OCI-LY7 (cell line): Measurements from ENCODE around the gene PPP1R14C. TPM values are rescaled to one million over a fixed set of nuclear protein-coding genes. Genes with fewer than 3 reads are reported as not detected.

Source experiments
- BruUV-seq: library from RNA; stranded (reverse); fragments of 400-500 nt; replicated peaks from 2 replicates; lab custom pipeline; 2021; lab: Mats Ljungman, UMichigan
- CTCF ChIA-PET: fragments of 300-600 bp; sonication (Branson Sonifier 250); formaldehyde crosslinking; loops from one replicate; lab custom pipeline; 2022; ENCODE audit warnings: antibody characterized with exemption; ENCODE audit not compliant: unreplicated experiment; lab: Charles Lee
- POLR2A ChIA-PET: fragments of 300-600 bp; sonication (Branson Sonifier 250); formaldehyde crosslinking; loops from one replicate; lab custom pipeline; 2022; ENCODE audit warnings: antibody characterized with exemption; lab: Charles Lee
- DNase-seq: peaks from one replicate; pipeline ENCODE4 v3.0.0-alpha.2; 2015; ENCODE audit warnings: low spot score
- H2AFZ ChIP-seq: fragments of 200-600 bp; sonication (generic), shearing (Covaris generic); 2 replicates; pipeline ENCODE4 v1.6.1; 2014; ENCODE audit warnings: mild to moderate bottlenecking, antibody characterized with exemption, low read length, moderate library complexity
- H3K27ac ChIP-seq: fragments of 200-600 bp; sonication (generic); 2 replicates; pipeline ENCODE4 v1.5.1; 2014; ENCODE audit warnings: mixed run types, low read depth, mild to moderate bottlenecking, moderate library complexity, low read length, inconsistent platforms; ENCODE audit not compliant: poor library complexity, severe bottlenecking
- H3K36me3 ChIP-seq: fragments of 200-600 bp; sonication (generic); 2 replicates; pipeline ENCODE4 v1.6.1; 2014; ENCODE audit warnings: mild to moderate bottlenecking, antibody characterized with exemption, low read length, moderate library complexity, mixed read lengths; ENCODE audit not compliant: insufficient read depth
- H3K4me1 ChIP-seq: fragments of 200-600 bp; sonication (generic); 2 replicates; pipeline ENCODE4 v1.5.1; 2014; ENCODE audit warnings: mild to moderate bottlenecking, low read length; ENCODE audit not compliant: insufficient read depth, poor library complexity, severe bottlenecking
- H3K4me2 ChIP-seq: fragments of 200-600 bp; sonication (generic); 2 replicates; pipeline ENCODE4 v1.6.1; 2014; ENCODE audit warnings: mild to moderate bottlenecking, low read length
- H3K4me3 ChIP-seq: fragments of 200-600 bp; sonication (generic); 2 replicates; pipeline ENCODE4 v1.5.1; 2014; ENCODE audit warnings: mild to moderate bottlenecking, low read depth, low read length; ENCODE audit not compliant: poor library complexity, severe bottlenecking
- H3K79me2 ChIP-seq: fragments of 200-600 bp; sonication (generic); 2 replicates; pipeline ENCODE4 v1.6.1; 2016; ENCODE audit warnings: low read depth, mild to moderate bottlenecking, low read length, moderate library complexity, mixed read lengths; ENCODE audit not compliant: insufficient read depth
- H3K9me2 ChIP-seq: fragments of 200-600 bp; sonication (generic); 2 replicates; pipeline ENCODE4 v1.6.1; 2016; ENCODE audit warnings: mild to moderate bottlenecking, low read length, mixed read lengths; ENCODE audit not compliant: insufficient read depth
- H3K9me3 ChIP-seq: fragments of 200-600 bp; sonication (generic); 2 replicates; pipeline ENCODE4 v1.6.1; 2014; ENCODE audit warnings: mild to moderate bottlenecking, mixed run types, low read length, mixed read lengths
- H4K20me1 ChIP-seq: fragments of 200-600 bp; sonication (generic); 2 replicates; pipeline ENCODE4 v1.6.1; 2014; ENCODE audit warnings: mild to moderate bottlenecking, antibody characterized with exemption, low read length, moderate library complexity, mixed read lengths; ENCODE audit not compliant: insufficient read depth
- EZH2phosphoT487 ChIP-seq: fragments of 200-600 bp; sonication (generic); IDR thresholded peaks from 2 replicates; pipeline ENCODE4 v1.6.1; 2018; ENCODE audit warnings: low read depth, borderline replicate concordance, mild to moderate bottlenecking, mixed run types, antibody characterized with exemption, low read length, moderate library complexity, mixed read lengths
- intact Hi-C: fragments of 100-400 bp; cut with micrococcal nuclease; formaldehyde crosslinking; loops from one replicate; pipeline ENCODE4 v1.10.0; 2022; ENCODE audit not compliant: unreplicated experiment
- total RNA-seq, 2 experiments: library from RNA; depleted of rRNA in 1 of 2; stranded (reverse); fragments of >200 nt in 1 of 2; shearing (Covaris generic) in 1 of 2; gene quantifications; 2 replicates each; pipeline ENCODE4 v1.2.3, GENCODE V29; 2014 to 2022
- TF ChIP-seq, protein P1 (sequence below): fragments of 200-600 bp; sonication (generic); conservative IDR thresholded peaks from 2 replicates; pipeline ENCODE4 v1.5.1; 2014; ENCODE audit warnings: mild to moderate bottlenecking, antibody characterized with exemption, low read length, moderate library complexity, mixed read lengths

The PPP1R14C gene
- total RNA-seq, 2 experiments from 2014 or later: 1.8 TPM; not detected in 1

- Histone ChIP-seq H3K4me1 (peaks cover 4% of the 10 kb centered on the region), H3K9me3 (no peaks in the 10 kb centered on the region), H3K4me2 (no peak overlapping the region), H3K4me3 (no peak overlapping the region), H3K36me3 (no peaks in the 10 kb centered on the region), H3K27ac (no peak overlapping the region), H3K79me2 (no peaks in the 10 kb centered on the region), H3K9me2 (no peaks in the 10 kb centered on the region), H4K20me1 (no peaks in the 10 kb centered on the region), H2AFZ (no peak overlapping the region)
- ChIA-PET CTCF (no interaction called here), POLR2A (interaction anchor here (0.5 kb wide), 1 partner anchor 137 kb away, joined by 3 read pairs; no protein-coding TSS in a partner anchor)
- DNase-seq: no peak
- no peak for TF ChIP-seq EZH2phosphoT487
- TF ChIP-seq, protein P1, sequence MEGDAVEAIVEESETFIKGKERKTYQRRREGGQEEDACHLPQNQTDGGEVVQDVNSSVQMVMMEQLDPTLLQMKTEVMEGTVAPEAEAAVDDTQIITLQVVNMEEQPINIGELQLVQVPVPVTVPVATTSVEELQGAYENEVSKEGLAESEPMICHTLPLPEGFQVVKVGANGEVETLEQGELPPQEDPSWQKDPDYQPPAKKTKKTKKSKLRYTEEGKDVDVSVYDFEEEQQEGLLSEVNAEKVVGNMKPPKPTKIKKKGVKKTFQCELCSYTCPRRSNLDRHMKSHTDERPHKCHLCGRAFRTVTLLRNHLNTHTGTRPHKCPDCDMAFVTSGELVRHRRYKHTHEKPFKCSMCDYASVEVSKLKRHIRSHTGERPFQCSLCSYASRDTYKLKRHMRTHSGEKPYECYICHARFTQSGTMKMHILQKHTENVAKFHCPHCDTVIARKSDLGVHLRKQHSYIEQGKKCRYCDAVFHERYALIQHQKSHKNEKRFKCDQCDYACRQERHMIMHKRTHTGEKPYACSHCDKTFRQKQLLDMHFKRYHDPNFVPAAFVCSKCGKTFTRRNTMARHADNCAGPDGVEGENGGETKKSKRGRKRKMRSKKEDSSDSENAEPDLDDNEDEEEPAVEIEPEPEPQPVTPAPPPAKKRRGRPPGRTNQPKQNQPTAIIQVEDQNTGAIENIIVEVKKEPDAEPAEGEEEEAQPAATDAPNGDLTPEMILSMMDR: no peak
- no TSS peak for BruUV-seq
- intact Hi-C loops: no loop called here
These were observed 49.0 kb downstream of the PPP1R14C start for GRCh38 chr6:150191809-150192208.

- intact Hi-C loops: no loop called here
- H2AFZ ChIP-seq: no peak overlapping the region
- POLR2A ChIA-PET: interaction anchor here (0.6 to 2.5 kb wide), 3 partner anchors 9 to 113 kb away, joined by 4 to 10 read pairs (median 7); no protein-coding TSS in a partner anchor
These were observed 51.4 kb downstream of the PPP1R14C start for GRCh38 chr6:150194195-150194594.

GRCh38 chr6:150195996-150196417, 53.2 kb downstream of the PPP1R14C start:
- no peaks in the 10 kb centered on the region for H4K20me1 ChIP-seq
- peaks cover 4% of the 10 kb centered on the region for H3K4me1 ChIP-seq
- CTCF ChIA-PET: interaction anchor here (0.6 kb wide), 1 partner anchor 1175 kb away, joined by 6 read pairs; no protein-coding TSS in a partner anchor
- TF ChIP-seq EZH2phosphoT487: no peak
- TF ChIP-seq, protein P1: no peak
- H3K9me3 ChIP-seq: no peaks in the 10 kb centered on the region
- H3K4me3 ChIP-seq: no peak overlapping the region
- no peaks in the 10 kb centered on the region for H3K36me3 ChIP-seq
- DNase-seq: no peak
- POLR2A ChIA-PET: interaction anchor here (1.0 to 2.5 kb wide), 3 partner anchors 10 to 15 kb away, joined by 4 to 10 read pairs (median 4); no protein-coding TSS in a partner anchor
- no TSS peak for BruUV-seq
- no peak overlapping the region for H3K4me2 ChIP-seq
- no peak overlapping the region for H3K27ac ChIP-seq
- no peaks in the 10 kb centered on the region for H3K9me2 ChIP-seq
- intact Hi-C loops: no loop called here
- no peaks in the 10 kb centered on the region for H3K79me2 ChIP-seq
- no peak overlapping the region for H2AFZ ChIP-seq

More at GRCh38 chr6:150194195-150194594, 51.4 kb downstream of the PPP1R14C start:
- TF ChIP-seq, protein P1: no peak
- TF ChIP-seq EZH2phosphoT487: no peak
- DNase-seq: no peak
- Histone ChIP-seq H3K27ac (no peak overlapping the region), H3K9me3 (no peaks in the 10 kb centered on the region), H4K20me1 (no peaks in the 10 kb centered on the region), H3K36me3 (no peaks in the 10 kb centered on the region), H3K4me2 (no peak overlapping the region), H3K9me2 (no peaks in the 10 kb centered on the region), H3K4me1 (peaks cover 4% of the 10 kb centered on the region), H3K79me2 (no peaks in the 10 kb centered on the region), H3K4me3 (no peak overlapping the region)
- CTCF ChIA-PET: no interaction called here
- BruUV-seq: no TSS peak
